GM23338 (cell line): ENCODE data around the gene GCM1. TPM values are rescaled to one million over a fixed set of nuclear protein-coding genes. Genes with fewer than 3 reads are reported as not detected.

Experiments used
- ATAC-seq: fragments of 200-7000 bp; cut with Tn5 transposase; 3 replicates; pipeline ENCODE4 v1.9.1; 2020
- DNase-seq: peaks from one replicate; pipeline ENCODE4 v3.0.0-alpha.2; 2015; ENCODE audit warnings: low spot score
- H2AFZ ChIP-seq: fragments of 200-600 bp; sonication (generic); 2 replicates; pipeline ENCODE4 v1.8.0; 2016; ENCODE audit warnings: antibody characterized with exemption, mild to moderate bottlenecking, moderate library complexity
- H3F3A ChIP-seq: fragments of 200-600 bp; sonication (generic); replicated peaks from 2 replicates; pipeline ENCODE4 v1.8.0; 2017; ENCODE audit warnings: antibody characterized with exemption, mixed run types, low read depth
- H3K27ac ChIP-seq: fragments of 200-600 bp; sonication (generic); 2 replicates; pipeline ENCODE4 v1.6.1; 2016; ENCODE audit warnings: low read depth
- H3K27me3 ChIP-seq: fragments of 200-600 bp; sonication (generic); 2 replicates; pipeline ENCODE4 v1.8.0; 2016; ENCODE audit warnings: mild to moderate bottlenecking, mixed run types, moderate library complexity; ENCODE audit not compliant: insufficient read depth
- H3K36me3 ChIP-seq: fragments of 200-600 bp; sonication (generic); 2 replicates; pipeline ENCODE4 v1.8.0; 2016; ENCODE audit warnings: mild to moderate bottlenecking; ENCODE audit not compliant: insufficient read depth
- H3K4me1 ChIP-seq: fragments of 200-600 bp; sonication (generic); 2 replicates; pipeline ENCODE4 v1.8.0; 2016; ENCODE audit warnings: mild to moderate bottlenecking, moderate library complexity; ENCODE audit not compliant: insufficient read depth
- H3K4me2 ChIP-seq: fragments of 200-600 bp; sonication (generic); 2 replicates; pipeline ENCODE4 v1.7.1; 2017; ENCODE audit warnings: mixed run types
- H3K4me3 ChIP-seq: fragments of 200-600 bp; sonication (generic); 2 replicates; pipeline ENCODE4 v1.6.1; 2016; ENCODE audit warnings: mixed run types
- H3K79me2 ChIP-seq: fragments of 200-600 bp; sonication (generic); replicated peaks from 2 replicates; pipeline ENCODE4 v1.8.0; 2017; ENCODE audit warnings: mild to moderate bottlenecking; ENCODE audit not compliant: insufficient read depth
- H3K9me2 ChIP-seq: fragments of 200-600 bp; sonication (generic); 2 replicates; pipeline ENCODE4 v1.8.0; 2017; ENCODE audit not compliant: insufficient read depth
- H4K20me1 ChIP-seq: fragments of 200-600 bp; sonication (generic); replicated peaks from 2 replicates; pipeline ENCODE4 v1.8.0; 2017; ENCODE audit warnings: mild to moderate bottlenecking; ENCODE audit not compliant: insufficient read depth
- H3K27ac Mint-ChIP-seq: 2 replicates; pipeline ENCODE4 v1.8.0; 2020; ENCODE audit warnings: inconsistent platforms, mild to moderate bottlenecking, moderate library complexity, mixed read lengths
- H3K27me3 Mint-ChIP-seq: 3 replicates; pipeline ENCODE4 v1.8.0; 2022; ENCODE audit warnings: low read depth, mild to moderate bottlenecking, moderate library complexity, mixed read lengths, inconsistent platforms; ENCODE audit not compliant: insufficient read depth, poor library complexity
- H3K36me3 Mint-ChIP-seq: 3 replicates; pipeline ENCODE4 v1.8.0; 2021; ENCODE audit warnings: low read depth, mild to moderate bottlenecking, inconsistent platforms, moderate library complexity, mixed read lengths
- H3K4me1 Mint-ChIP-seq: 3 replicates; pipeline ENCODE4 v1.8.0; 2020; ENCODE audit warnings: mild to moderate bottlenecking, inconsistent platforms, mixed read lengths
- H3K4me3 Mint-ChIP-seq: 3 replicates; pipeline ENCODE4 v1.8.0; 2021; ENCODE audit warnings: moderate library complexity, mild to moderate bottlenecking, inconsistent platforms, mixed read lengths
- H3K9me3 Mint-ChIP-seq: 3 replicates; pipeline ENCODE4 v1.8.0; 2020; ENCODE audit warnings: moderate library complexity, mild to moderate bottlenecking, inconsistent platforms, mixed read lengths
- CTCF ChIP-seq, 2 experiments: fragments of 200-600 bp in 1 of 2; sonication (generic) in 1 of 2; conservative IDR thresholded peaks; 2 replicates each; pipeline versions ENCODE4 v1.5.1 to v1.6.1; 2016 to 2017; ENCODE audit warnings: antibody characterized with exemption in 2 of 2, low read depth in 2 of 2, mild to moderate bottlenecking in 2 of 2, moderate library complexity in 1 of 2
- EZH2 ChIP-seq: fragments of 200-600 bp; sonication (generic); IDR thresholded peaks from one replicate; pipeline ENCODE4 v1.8.0; 2017; ENCODE audit warnings: antibody characterized with exemption, mild to moderate bottlenecking, low read depth; ENCODE audit not compliant: unreplicated experiment
- JUNB ChIP-seq: IDR thresholded peaks from one replicate; pipeline ENCODE4 v1.6.1; 2016; ENCODE audit warnings: antibody characterized with exemption; ENCODE audit not compliant: unreplicated experiment
- ZNF462 ChIP-seq: fragments of 250-450 bp; sonication (Bioruptor Pico); IDR thresholded peaks from 2 replicates; pipeline ENCODE4 v1.5.0; 2020; ENCODE audit warnings: mild to moderate bottlenecking, moderate library complexity
- polyA plus RNA-seq: library from polyadenylated mRNA; unstranded; fragments of >200 nt; fragmentation: Nextera tagmentation; extraction: Ambion mirVana; gene quantifications from 2 replicates; pipeline ENCODE4 v1.2.1, GENCODE V29; 2016
- total RNA-seq: library from RNA; depleted of rRNA; stranded (reverse); fragments of >200 nt; shearing (Covaris generic); gene quantifications from 2 replicates; pipeline ENCODE4 v1.2.3, GENCODE V29; 2014

The GCM1 gene
- total and polyA plus RNA-seq, 2 experiments from 2014 or later: not detected

GRCh38 chr6:53192682-53193188 is 44.1 kb upstream of the GCM1 start (continued):
- no peak for TF ChIP-seq ZNF462 (CRISPR knock-in tag)
- TF ChIP-seq JUNB: no peak
- TF ChIP-seq EZH2: no peak

- H3K9me3 Mint-ChIP-seq: no peaks in the 10 kb centered on the region
- no peak overlapping the region for H3K4me3 Mint-ChIP-seq
- H3K27ac Mint-ChIP-seq: no peak overlapping the region
- H3K27me3 Mint-ChIP-seq: peaks cover 3% of the 10 kb centered on the region
- H3K9me2 ChIP-seq: no peaks in the 10 kb centered on the region
- H3K27me3 ChIP-seq: no peaks in the 10 kb centered on the region
- H3K4me3 ChIP-seq: no peak overlapping the region
- H3K27ac ChIP-seq: no peak overlapping the region
- no peaks in the 10 kb centered on the region for H4K20me1 ChIP-seq
- peaks cover 10% of the 10 kb centered on the region for H3K4me1 Mint-ChIP-seq
- no peak for TF ChIP-seq CTCF (conservative IDR thresholded peaks at IDR 0.05; ENCODE audit: low read depth in 2 of 2)
- no peak overlapping the region for H3K4me2 ChIP-seq
- no peaks in the 10 kb centered on the region for H3K36me3 ChIP-seq
- ATAC-seq: no peak
- H3K79me2 ChIP-seq: no peaks in the 10 kb centered on the region
- no peaks in the 10 kb centered on the region for H3K36me3 Mint-ChIP-seq
- no peak overlapping the region for H2AFZ ChIP-seq
- peaks cover 6% of the 10 kb centered on the region; the same call in 1 of the 2 replicates for H3K4me1 ChIP-seq
- no peak for DNase-seq
- H3F3A ChIP-seq: no peaks in the 10 kb centered on the region
These were observed 40.9 kb upstream of the GCM1 start for GRCh38 chr6:53189554-53189953.
